ENCODE measurements around the gene SDR42E2. TPM values are rescaled to one million over a fixed set of nuclear protein-coding genes. Genes with fewer than 3 reads are reported as not detected.
"Not testable (repeated sequence)": the region's sequence is repeated elsewhere in the genome, so short reads cannot be mapped to it uniquely, and the experiment has no call there.

The SDR42E2 gene
- total RNA-seq, 1 donor from 2014 or later = not detected

- H3K36me3 Mint-ChIP-seq (ENCODE audit: unreplicated experiment) = no peaks in the 10 kb centered on the region
- DNase-seq (ENCODE audit: extremely low spot score, unreplicated experiment) = no peak
Observed at GRCh38 chr16:22194707-22195444, 32.6 kb downstream of the SDR42E2 start.

GRCh38 chr16:22195445-22195694 lies 33.1 kb downstream of the SDR42E2 start:
- Mint-ChIP-seq H3K27ac (ENCODE audit: unreplicated experiment) (peak overlapping the region; percentile 82), H3K4me3 (ENCODE audit: unreplicated experiment) (peak overlapping the region; percentile 78), H3K4me1 (ENCODE audit: unreplicated experiment) (peaks cover 40% of the 10 kb centered on the region), H3K9me3 (ENCODE audit: unreplicated experiment) (no peaks in the 10 kb centered on the region), H3K27me3 (ENCODE audit: unreplicated experiment) (no peaks in the 10 kb centered on the region), H3K36me3 (ENCODE audit: unreplicated experiment) (no peaks in the 10 kb centered on the region)
- TF ChIP-seq, protein P1, sequence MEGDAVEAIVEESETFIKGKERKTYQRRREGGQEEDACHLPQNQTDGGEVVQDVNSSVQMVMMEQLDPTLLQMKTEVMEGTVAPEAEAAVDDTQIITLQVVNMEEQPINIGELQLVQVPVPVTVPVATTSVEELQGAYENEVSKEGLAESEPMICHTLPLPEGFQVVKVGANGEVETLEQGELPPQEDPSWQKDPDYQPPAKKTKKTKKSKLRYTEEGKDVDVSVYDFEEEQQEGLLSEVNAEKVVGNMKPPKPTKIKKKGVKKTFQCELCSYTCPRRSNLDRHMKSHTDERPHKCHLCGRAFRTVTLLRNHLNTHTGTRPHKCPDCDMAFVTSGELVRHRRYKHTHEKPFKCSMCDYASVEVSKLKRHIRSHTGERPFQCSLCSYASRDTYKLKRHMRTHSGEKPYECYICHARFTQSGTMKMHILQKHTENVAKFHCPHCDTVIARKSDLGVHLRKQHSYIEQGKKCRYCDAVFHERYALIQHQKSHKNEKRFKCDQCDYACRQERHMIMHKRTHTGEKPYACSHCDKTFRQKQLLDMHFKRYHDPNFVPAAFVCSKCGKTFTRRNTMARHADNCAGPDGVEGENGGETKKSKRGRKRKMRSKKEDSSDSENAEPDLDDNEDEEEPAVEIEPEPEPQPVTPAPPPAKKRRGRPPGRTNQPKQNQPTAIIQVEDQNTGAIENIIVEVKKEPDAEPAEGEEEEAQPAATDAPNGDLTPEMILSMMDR (IDR thresholded peaks at IDR 0.05) = no peak
- DNase-seq (ENCODE audit: extremely low spot score, unreplicated experiment) = no peak

More at GRCh38 chr16:22194707-22195444, 32.6 kb downstream of the SDR42E2 start:
- Mint-ChIP-seq H3K9me3 (ENCODE audit: unreplicated experiment) (no peaks in the 10 kb centered on the region), H3K4me3 (ENCODE audit: unreplicated experiment) (peak overlapping the region; percentile 78), H3K4me1 (ENCODE audit: unreplicated experiment) (peaks cover 36% of the 10 kb centered on the region), H3K27me3 (ENCODE audit: unreplicated experiment) (no peaks in the 10 kb centered on the region), H3K27ac (ENCODE audit: unreplicated experiment) (peak overlapping the region; percentile 82)
- TF ChIP-seq, protein P1 (IDR thresholded peaks at IDR 0.05) = no peak

- H3K9me3 Mint-ChIP-seq (ENCODE audit: unreplicated experiment) = no peaks in the 10 kb centered on the region
- H3K4me3 Mint-ChIP-seq (ENCODE audit: unreplicated experiment) = peak overlapping the region; percentile 78
- H3K27ac Mint-ChIP-seq (ENCODE audit: unreplicated experiment) = peak overlapping the region; percentile 82
- TF ChIP-seq, protein P1 (IDR thresholded peaks at IDR 0.05) = peak; percentile 96
- H3K27me3 Mint-ChIP-seq (ENCODE audit: unreplicated experiment) = no peaks in the 10 kb centered on the region
- DNase-seq (ENCODE audit: extremely low spot score, unreplicated experiment) = peak; percentile 97
- peaks cover 41% of the 10 kb centered on the region for H3K4me1 Mint-ChIP-seq (ENCODE audit: unreplicated experiment)
- no peaks in the 10 kb centered on the region for H3K36me3 Mint-ChIP-seq (ENCODE audit: unreplicated experiment)
Observed at GRCh38 chr16:22195695-22196558, 33.6 kb downstream of the SDR42E2 start.

DNA sequence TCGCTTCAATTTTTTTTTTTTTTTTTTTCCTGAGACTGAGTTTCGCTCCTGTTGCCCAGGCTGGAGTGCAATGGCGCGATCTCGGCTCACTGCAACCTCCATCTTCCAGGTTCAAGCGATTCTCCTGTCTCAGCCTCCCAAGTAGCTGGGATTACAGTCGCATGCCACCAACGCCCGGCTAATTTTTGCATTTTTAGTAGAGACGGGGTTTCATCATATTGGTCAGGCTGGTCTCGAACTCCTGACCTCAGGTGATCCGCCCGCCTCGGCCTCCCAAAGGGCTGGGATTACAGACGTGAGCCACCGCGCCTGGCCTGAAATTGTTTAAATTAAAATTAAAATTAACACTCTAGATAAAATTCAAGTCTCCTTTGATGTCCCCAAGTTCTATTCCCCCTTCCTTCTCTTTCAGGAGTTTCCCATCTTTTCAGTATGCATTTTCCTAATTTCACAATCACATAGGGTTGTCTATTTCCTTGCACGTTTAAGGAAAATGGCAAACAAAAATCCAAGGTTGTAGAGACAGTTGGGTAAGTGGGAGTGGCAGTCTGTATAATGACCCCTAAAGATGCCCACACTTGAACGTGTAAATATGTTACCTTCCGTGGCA lies 34.4 kb downstream of the SDR42E2 start:
- not testable (repeated sequence) for H3K27ac Mint-ChIP-seq (ENCODE audit: unreplicated experiment)
- peak overlapping the region; percentile 78 for H3K4me3 Mint-ChIP-seq (ENCODE audit: unreplicated experiment)

DNA sequence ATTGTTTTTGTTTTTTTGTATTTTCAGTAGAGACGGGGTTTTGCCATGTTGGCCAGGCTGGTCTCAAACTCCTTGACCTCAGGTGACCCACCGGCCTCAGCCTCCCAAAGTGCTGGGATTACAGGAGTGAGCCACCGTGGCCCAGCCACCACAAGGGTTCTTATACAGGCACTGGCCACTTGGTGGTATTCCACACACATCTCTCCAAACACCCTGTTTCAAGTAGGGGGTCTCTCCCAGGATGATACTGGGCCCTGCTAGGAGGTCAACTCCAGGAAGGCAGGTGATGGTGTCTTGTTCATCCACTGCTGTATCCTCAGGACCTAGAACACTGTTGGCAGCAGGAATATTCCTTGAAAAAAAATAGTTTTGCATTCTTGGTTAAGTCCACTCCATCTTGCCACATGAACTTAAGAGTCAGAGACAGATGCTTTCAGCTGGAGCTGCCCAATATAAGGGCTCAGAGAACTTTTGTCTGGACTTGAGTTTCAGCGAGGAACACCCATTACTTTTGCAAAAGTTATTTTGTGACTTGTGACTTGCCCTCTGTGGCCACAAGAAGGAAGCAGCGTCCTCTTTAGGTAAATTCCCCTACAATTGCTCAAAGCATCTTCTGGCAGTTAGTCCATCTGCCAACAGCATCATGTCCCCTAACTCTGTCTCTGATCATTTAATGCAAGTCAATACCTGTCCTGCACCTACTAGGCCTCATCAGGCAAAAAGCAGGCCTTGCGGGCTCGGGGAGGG lies 36.4 kb downstream of the SDR42E2 start:
- Mint-ChIP-seq H3K4me1 (ENCODE audit: unreplicated experiment) (peaks cover 30% of the 10 kb centered on the region), H3K27ac (ENCODE audit: unreplicated experiment) (peak overlapping the region; percentile 91), H3K4me3 (ENCODE audit: unreplicated experiment) (no peak overlapping the region), H3K9me3 (ENCODE audit: unreplicated experiment) (no peaks in the 10 kb centered on the region), H3K27me3 (ENCODE audit: unreplicated experiment) (no peaks in the 10 kb centered on the region), H3K36me3 (ENCODE audit: unreplicated experiment) (no peaks in the 10 kb centered on the region)
- no peak for DNase-seq (ENCODE audit: extremely low spot score, unreplicated experiment)
- TF ChIP-seq, protein P1 (IDR thresholded peaks at IDR 0.05) = no peak

More for the DNA sequence above, 34.4 kb downstream of the SDR42E2 start:
- not testable (repeated sequence) for H3K27me3 Mint-ChIP-seq (ENCODE audit: unreplicated experiment); H3K36me3 Mint-ChIP-seq (ENCODE audit: unreplicated experiment); DNase-seq (ENCODE audit: extremely low spot score, unreplicated experiment); H3K9me3 Mint-ChIP-seq (ENCODE audit: unreplicated experiment)
- H3K4me1 Mint-ChIP-seq (ENCODE audit: unreplicated experiment) = peaks cover 40% of the 10 kb centered on the region

All from osteocyte (in vitro differentiated cells).